ENCODE data around the gene EPC1.
A peak's percentile ranks its signal among the peaks of the same experiment; 100 is the strongest.
"Not testable (repeated sequence)": the region's sequence is repeated elsewhere in the genome, so short reads cannot be mapped to it uniquely, and the experiment has no call there.

Gene EPC1

DNA sequence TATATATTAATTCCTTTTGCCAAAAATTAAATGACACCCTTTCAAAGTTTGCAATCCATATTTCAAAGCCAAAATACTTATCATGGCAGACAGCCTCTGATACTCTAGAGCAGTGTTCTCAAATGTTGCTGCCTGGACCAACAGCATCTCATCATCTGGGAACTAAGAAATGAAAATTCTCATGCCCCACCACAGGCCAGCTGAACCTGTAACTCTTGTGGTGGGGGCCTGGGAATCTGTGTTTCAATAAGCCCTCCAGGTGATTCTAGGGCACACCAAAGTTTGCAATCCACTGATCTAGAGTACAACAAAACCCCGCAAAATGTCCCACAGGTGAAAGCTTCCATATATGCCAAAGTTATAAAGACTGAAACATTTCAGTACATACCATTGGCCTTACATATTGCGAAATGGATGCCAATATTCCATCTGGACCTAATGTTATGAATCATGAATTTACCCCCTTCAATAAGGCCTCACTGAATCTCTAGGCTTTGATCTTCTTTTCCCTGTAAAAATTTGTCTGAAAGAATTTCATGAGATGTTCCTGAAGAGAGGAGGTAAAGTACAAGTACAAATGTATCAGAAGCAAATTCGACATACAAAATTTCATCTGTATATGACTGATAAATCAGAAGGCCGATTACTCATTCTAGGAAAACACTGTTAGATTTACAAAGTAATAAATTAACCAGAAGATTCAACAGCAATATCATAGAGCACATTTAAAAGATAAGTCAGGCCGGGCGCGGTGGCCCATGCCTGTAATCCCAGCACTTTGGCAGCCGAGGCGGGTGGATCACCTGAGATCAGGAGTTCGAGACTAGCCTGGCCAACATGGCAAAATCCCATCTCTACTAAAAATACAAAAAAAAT, 25.3 kb upstream of the EPC1 start:
- no peak for DNase-seq

DNA sequence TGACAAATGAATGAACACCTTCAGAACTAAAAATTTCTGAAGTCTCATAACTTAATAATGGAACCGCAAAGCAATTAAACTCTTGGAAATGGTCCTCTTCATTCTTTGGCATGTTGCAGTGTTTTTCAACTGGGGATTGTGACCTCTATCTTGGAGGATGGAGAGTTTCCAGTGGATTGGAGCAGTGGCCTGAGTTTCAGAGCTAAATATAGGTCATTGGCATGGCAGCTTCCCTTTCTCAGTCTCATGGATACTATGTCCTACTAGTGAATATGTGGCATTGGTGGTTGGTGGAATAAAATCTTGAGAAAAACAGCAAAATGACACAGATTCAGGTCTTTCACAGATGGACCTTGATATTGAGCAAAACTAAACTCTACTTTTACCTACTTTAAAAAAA, 24.1 kb upstream of the EPC1 start:
- no peak for DNase-seq

DNA sequence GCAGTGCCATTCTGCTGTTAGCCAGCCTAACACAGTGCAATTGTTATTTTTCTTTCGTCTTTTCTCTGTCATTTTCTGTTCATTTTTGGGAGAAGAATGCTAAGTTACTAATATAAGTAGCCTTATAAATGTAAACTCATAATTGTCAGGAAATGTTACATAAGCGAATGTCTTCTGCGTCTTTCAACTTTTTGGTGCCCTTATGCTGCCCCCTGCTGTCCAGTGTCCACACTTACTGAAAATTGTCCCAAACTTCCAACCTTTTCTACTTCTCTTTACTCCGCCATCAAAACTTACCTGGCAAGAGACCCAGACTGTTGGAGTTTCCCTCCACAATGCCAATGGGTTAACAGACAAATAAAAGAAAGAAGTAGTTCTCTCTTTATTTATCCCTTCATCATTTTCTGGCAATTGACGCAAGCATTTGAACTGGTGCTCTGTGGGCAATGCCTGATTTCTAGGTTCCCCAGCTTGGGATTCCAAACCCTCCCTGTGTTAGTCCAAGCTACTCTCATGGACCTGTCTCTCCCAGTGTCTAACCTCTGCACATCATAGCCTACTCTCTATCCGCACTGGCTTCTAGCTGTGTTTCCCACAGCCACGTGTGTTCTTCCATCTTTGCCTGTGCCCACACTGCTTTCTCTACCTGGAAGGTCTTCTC, 21.0 kb upstream of the EPC1 start:
- peak; percentile 68 to 70 for DNase-seq

DNA sequence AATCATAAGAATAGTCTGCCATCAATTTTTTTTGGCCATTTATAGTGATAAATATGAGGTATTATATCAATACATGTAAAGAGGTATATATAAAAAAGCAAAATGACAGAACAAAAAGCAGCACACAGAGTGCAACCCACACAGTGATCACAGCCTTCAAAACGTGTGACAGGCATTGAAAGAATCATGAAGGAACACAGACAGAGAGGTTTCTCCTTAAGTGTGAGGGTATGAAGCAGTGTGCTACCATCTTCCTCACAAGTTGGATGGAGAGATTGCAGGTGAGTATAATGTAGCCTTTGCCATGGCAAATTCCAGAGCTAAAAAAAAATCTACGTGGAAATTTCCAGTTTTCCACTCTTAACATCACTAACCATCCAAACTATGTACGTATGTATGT, 19.6 kb upstream of the EPC1 start:
- no peak for DNase-seq

DNA sequence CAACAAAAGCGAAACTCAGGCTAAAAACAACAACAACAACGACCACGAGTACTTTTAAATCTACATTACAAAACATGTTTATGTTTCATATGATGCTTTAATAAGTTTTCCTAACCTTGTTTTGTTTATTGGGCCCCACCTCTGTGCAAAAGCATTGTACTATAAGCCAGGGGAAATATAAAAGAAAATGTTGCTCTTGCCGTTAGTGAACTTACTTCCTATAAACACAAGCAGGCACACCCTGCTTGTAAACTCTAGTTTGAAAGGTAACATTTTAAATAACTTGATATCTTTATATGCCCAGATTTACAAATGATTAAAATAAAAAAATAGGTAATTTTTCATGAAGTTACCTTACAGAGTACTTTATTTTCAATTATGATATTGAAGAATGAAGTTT, 19.2 kb upstream of the EPC1 start:
- DNase-seq = no peak

DNA sequence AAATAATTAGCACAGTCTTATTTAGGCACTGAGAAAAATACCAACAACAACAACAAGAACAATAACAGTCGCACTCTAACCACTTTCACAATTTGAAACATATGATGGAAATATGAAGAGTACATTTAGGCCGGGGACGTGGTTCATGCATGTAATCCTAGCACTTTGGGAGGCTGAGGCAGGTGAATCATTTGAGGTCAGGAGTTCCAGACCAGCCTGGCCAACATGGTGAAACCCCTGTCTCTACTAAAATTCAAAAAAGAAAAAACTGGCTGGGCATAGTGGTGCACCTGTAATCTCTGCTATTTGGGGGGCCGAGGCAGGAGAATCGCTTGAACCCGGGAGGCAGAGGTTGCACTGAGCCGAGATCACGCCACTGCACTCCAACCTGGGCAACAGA, 18.4 kb upstream of the EPC1 start:
- not testable (repeated sequence) for DNase-seq

DNA sequence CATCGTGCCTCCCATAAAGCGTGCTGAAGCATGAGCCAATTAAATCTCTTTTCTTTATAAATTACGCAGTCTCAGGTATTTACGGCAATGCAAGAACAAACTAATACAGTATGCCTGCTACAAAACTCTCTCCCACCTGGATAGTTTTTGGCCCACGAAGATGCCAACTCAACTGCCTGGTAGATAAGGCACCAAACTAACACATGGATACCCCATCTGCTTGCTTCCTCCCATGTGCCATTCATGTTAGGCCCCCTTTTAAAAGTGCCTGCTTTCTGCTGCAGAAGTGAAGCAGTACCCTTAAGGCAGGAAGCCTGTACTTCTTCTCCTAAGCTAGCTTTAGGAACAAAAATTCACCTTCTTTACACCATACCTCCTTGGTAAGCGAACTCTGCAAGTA, 15.6 kb upstream of the EPC1 start:
- no peak for DNase-seq

DNA sequence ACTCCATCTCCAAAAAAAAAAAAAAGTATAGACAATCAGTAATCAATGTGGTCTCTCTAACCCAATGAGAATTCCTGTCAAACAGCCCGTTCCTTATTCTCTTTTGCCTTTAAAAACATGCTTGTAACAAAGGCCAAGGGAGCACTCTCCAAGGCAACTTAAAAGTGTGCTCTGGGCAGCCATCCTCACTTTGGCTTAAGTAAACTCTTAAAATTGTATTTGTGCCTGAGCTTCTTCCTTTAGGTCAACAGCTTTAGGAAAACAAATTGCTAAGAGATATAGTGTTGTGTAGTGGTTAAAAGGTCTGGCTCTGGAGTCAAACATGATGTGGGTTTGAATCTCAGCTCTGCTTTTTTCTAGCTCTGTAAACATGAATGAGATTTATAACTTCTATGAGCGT, 13.9 kb upstream of the EPC1 start:
- no peak for DNase-seq

DNA sequence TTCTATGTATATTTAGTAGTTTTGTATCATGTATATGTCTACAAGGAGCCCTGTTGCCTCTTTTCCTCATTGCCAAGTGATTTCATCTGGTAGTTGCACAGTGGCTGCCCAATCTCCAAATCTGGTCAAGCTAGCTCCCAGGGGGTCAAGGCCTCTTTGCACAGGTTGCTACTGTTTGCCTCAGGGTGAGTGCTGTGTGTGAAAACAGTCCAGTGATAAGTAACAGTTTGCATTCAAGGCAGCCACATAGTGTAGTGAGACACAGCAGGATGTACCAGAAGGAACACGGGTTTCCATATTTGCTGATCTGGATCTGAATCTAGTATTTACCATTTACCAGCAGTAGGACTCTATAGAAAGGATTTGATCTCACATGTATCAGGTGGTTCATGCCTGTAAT, 13.3 kb upstream of the EPC1 start:
- no peak for DNase-seq

DNA sequence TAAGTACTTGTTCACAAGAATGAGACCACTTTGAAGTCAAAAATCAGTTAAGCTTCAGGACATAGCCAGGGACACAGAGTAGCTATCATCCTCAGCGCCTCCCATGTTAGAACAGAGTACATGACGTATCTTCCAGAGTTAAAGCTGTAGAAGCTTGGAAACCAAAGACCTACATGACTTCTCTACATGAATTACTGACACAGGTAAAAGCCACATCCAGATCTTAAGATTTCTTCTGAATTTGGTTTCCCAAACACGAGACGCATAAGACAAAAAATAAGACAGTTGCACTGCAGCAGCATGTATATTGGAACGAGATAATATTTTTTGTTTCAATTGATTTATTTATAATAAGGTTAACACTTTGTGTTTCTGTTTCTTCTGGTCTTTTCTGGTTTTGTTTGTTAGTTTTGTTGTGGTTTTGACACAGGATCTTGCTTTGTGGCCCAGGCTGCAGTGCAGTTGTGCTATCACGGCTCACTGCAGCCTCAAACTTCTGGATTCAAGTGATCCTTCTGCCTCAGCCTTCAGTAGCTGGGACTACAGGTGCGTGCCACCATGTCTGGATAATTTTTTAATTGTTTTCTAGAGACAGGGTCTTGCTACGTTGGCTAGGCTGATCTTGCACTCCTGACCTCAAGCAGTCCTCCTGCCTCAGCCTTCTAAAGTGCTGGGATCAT, 10.2 kb upstream of the EPC1 start:
- no peak for DNase-seq

DNA sequence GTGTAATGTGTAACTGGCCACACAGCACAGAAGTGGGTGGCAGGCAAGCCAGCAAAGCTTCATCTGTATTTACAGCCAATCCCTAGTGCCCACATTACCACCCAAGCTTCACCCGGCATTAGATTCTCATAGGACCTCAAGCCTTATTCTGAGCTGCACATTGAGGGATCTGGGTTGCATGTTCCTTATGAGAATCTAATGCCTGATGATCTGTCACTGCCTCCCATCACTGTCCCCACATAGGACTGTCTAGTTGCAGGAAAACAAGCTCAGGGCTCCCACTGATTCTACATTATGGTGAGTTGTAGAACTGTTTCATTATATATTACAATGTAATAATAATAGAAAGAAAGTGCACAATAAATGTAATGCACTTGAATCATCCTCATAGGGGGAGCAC, 7.7 kb upstream of the EPC1 start:
- DNase-seq = not testable (repeated sequence)

DNA sequence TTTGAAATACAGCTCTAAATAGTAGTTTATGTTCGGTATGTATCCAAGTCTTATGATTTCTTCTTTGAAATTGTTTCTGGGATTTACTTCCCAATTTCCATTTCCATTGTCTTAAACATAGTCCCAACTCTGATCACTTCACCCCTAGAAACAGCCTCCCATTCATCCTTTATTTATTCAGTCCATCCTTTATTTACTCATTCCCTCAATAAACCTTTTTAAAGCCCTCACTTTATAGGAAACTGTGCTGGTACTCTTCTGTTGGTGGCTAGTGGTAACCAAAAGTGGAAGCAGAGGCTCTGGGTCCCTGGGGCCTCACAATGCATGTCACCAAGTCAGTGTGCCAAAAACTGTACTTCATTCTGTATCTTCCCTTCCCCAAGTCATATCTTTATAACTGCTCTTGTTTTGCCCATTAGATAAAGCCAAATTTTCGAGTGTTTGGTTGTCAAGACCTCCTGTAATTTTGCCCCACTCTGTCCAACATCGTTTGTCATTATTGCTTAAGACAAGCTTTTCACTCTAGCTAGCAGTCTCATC, 3.9 kb upstream of the EPC1 start:
- no peak for DNase-seq

DNA sequence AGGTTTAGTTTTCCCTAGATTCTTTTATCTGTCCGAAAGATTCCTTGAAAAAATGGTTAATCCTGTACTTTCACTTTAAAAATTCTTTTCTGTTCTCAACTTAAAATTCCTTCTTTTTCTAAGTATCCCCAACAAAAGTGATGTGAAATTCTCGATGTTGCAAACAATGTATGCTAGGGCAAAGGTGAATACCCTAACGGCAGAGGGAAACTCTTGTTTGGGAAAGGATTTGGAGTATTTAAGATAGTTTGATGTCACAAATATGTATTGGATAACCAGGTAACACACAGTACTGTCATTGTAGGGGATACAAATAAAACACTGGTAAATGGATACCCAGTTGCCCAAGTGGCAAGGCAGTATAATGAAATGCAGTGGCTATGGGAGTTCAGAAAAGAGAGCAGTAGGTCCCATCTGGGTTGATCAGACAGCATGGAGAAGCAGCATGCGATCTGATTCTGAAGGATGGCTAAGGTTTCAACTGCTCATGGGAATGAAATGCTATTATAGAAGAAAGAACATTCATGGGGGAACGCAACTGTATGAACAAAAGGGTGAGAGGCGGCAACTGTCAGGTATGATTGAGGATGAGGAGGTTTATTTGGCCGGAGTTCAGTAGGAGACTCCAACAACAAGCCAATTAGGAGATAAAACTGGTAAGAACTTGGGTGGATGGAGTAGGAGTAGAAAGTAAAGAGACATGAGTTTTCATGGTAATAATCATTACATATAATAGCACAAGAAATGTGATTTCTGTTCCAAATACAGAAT, 3.2 kb upstream of the EPC1 start:
- no peak for DNase-seq

DNA sequence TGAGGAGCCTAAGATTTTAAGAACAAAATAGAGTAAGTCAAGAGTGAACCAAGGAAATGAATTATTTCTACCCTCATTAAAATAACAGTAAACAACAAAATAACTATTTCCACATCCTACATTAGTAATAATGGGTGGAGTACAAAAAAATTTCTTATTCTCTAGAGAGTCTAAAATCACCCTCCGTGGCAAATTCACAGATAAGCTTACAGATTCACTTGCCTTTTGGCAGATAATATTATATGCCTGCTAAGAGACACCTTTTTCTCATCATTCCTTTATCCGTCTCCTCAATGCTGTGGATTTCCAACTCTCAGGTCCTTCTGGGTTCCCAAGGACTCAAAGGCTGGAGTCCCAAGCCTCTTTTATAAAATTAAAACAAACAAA, 2.2 kb upstream of the EPC1 start:
- DNase-seq = no peak

DNA sequence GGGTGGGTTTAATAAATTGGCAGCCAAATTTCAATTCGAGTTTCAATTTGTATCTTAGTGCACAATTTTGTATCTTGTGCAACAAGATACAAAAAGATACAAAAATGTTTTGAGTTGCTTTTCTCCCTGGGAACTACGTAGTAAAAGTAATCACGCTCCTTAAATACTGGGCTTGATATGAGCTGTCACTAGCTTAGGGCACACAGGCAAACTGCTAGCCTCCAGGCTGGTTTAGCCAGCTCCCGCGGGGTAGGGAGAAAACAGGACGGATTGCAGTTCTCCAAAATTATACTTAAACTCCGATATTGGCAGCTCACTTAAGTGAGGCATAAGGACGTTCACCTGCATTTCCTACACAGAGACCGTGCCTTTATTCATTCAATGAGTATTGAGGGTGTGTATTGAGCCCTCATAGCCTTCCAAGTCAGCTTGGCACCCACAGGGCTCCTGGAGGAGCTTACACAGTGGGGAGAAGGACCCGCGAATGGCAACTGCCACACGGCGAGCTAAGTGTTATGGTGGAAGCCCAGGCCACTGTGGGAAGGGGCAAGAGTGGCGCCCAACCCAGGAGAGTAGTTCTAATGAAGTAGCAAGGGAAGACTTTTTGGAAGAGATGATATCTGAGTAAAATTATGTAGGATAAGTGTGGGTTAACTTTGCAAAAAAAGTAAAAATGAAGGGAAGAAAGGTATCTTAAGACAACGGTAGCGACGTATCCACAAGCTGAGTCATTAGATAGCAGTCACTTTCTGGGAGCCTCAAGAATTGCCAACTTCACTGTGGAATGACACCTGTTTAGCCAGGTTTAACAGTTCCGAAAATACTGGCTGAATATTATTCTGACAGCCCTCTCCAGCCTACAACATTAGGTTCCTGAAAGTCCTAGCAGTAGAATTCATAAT, 1.6 kb upstream of the EPC1 start:
- DNase-seq = no peak

DNA sequence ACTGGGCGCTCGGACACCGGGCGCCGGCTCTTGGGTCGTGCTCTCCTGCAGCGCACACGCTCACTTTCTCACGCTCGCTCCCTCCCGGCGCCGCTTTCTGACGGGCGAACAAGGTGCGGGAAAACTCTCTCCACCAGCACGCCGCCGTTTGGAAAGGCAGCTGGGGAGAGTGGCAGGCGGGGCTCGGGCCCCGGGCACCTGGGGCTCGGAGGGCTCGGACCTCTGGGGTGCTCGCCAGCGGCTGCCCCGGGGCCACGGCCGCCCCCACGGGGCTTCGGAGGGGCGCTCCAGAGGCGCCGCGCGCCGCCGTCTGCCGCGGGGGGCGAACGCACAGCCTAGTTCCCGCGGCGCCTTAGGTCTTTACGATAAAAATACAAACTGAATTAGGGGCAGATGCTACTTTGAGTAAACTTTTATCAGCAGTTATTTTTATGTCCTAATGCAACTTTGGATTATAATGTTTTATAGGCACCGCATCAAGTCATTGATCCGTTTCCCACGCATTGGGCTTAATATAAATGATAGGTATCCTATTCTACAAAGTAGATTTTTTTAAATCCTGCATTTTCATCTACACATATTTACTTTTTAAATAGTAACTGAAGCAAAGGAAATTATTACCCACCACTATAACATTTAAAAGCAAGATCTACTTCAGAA, 535 bp upstream of the EPC1 start:
- no peak for DNase-seq

DNA sequence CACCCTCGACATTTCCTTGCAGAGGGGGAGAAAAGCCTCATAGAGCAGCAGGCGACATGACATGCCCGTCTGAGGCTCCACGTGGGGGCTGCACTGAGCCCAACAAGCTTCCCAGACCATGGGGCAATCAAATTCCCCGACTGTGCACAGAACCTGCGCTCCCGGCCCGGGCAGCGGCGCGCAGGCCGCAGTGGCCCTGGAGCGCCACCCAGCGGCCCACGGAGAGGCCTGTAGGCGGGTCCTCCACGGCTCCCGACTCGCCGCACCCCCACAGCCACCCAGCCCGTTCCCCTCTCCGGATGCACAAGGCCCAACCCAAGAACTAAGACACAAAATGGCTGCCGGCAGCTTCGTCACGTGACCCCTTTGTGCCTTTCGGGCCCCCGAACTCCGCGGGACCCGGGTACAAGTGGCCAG, 816 bp downstream of the EPC1 start:
- peak; percentile 90 to 93 for DNase-seq

DNA sequence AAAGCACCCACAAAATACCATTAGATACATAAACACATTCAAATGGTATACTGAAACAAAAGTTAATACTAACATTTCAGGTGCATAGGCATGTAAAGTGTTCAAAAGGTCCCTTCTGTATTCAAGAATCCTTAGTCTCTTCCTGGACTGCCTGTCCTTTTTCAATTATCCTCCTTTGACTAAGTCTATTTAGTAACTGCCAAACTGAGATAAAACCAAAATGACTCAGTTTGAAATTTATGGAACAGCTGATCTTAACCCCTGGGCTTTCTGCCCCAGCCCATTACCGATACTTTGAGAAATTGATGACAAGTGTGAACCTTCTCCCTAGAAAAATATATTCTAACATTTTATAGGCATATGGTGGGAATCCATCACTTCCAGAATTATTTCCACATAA, 5.4 kb downstream of the EPC1 start:
- no peak for DNase-seq

DNA sequence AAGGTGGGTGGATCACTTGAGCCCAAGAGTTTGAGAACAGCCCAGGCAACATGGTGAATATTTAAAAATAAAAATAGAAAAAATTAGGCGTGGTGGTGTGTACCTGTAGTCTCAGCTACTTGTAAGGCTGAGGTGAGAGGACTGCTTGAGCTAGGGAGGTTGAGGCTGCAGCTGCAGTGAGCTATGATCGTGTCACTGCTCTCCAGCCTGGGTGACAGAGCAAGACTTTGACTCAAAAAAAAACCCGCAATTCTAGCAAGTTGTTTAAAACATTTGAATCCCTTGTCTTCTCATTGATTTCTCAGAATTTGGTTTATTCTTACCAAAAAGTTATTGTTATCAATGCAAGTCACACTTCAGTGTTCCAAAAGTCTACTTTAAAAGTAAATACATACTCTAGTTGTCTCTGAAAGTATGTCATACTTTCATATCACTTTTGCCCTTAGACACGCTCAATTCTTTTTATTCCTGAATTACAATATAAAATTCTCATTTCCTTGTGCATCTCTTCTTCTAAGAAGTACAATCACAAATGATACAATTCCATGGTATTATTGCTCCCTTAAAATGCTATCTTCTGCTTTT, 6.3 kb downstream of the EPC1 start:
- DNase-seq = no peak

DNA sequence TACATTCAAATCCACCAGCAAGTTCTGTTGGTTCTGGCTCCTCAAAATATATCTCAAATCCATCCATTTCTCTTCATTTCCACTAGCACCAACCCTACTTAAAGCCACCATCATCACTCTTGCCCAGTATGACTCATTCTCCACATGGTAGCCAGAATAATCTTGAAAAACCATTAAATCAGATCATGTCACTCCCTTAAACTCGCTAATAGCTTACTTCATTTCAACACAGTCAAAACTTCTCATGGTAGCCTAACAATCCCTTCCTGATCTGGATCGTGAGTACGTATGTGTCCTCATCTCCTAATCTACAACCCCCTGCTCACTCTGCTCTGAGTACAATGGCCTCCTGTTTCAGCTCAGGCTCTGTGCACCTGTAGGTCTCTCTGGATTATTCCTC, 8.7 kb downstream of the EPC1 start:
- DNase-seq = no peak

DNA sequence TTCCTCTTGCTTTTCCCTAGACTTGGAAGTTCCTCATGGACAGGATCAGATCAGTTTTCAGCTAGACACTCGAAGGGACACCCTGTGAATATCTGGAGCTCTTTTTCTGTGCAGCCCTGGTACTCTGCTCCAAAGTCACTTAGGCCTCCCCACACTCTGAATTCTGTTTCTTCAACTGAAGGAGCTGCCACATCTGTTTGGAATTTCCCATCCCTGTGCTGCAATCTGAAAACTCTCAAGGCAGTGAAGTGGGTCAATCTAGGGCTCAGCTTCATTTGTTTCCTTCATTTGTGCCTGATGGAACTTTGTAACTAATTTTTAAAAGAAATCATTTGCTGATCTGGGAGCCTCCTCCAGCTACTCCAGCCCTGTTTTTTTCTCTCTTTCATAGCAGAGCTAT, 9.6 kb downstream of the EPC1 start:
- no peak for DNase-seq

Measured in stimulated activated CD4-positive, alpha-beta T cell treated with anti-CD3 and anti-CD28 coated beads, Interleukin-2, amount 100 ng/mL, for 48 hours (primary cell).